Activated naive CD8-positive, alpha-beta T cell treated with anti-CD3 and anti-CD28 coated beads, Interleukin-2, amount 50 U/mL, for 24 hours (primary cell): ENCODE measurements around the gene RLN3.
"Not testable (repeated sequence)": the region's sequence is repeated elsewhere in the genome, so short reads cannot be mapped to it uniquely, and the experiment has no call there.

Experiments used
- ATAC-seq: fragments of 150-1000 bp; cut with Tn5 transposase; one replicate; pipeline ENCODE4 v1.10.0; 2021
- DNase-seq: peaks from one replicate; pipeline ENCODE4 v3.0.0; 2021
- H3K27ac Mint-ChIP-seq: one replicate; pipeline ENCODE4 v1.8.0; 2021; ENCODE audit warnings: mild to moderate bottlenecking, mixed read lengths
- H3K27me3 Mint-ChIP-seq: one replicate; pipeline ENCODE4 v1.8.0; 2021; ENCODE audit warnings: mixed read lengths
- H3K36me3 Mint-ChIP-seq: one replicate; pipeline ENCODE4 v1.8.0; 2021; ENCODE audit warnings: low read depth, mixed read lengths
- H3K4me1 Mint-ChIP-seq: one replicate; pipeline ENCODE4 v1.8.0; 2021; ENCODE audit warnings: mixed read lengths
- H3K4me3 Mint-ChIP-seq: one replicate; pipeline ENCODE4 v1.8.0; 2021; ENCODE audit warnings: mild to moderate bottlenecking, moderate library complexity, mixed read lengths
- H3K9me3 Mint-ChIP-seq: one replicate; pipeline ENCODE4 v1.8.0; 2021; ENCODE audit warnings: mixed read lengths

RLN3 gene

GRCh38 chr19:14002571-14003250, 25.2 kb upstream of the RLN3 start:
- Mint-ChIP-seq H3K9me3 (peaks cover 6% of the 10 kb centered on the region), H3K27ac (peak overlapping the region; percentile 93), H3K36me3 (peaks cover 25% of the 10 kb centered on the region), H3K27me3 (no peaks in the 10 kb centered on the region), H3K4me1 (peaks cover 59% of the 10 kb centered on the region), H3K4me3 (peak overlapping the region; percentile 59)
- ATAC-seq: no peak
- DNase-seq: peak; percentile 30

- H3K27ac Mint-ChIP-seq: peak overlapping the region; percentile 93
- H3K4me3 Mint-ChIP-seq: peak overlapping the region; percentile 59
- H3K27me3 Mint-ChIP-seq: no peaks in the 10 kb centered on the region
- DNase-seq: no peak
- H3K36me3 Mint-ChIP-seq: peaks cover 23% of the 10 kb centered on the region
- no peak for ATAC-seq
- H3K4me1 Mint-ChIP-seq: peaks cover 61% of the 10 kb centered on the region
- H3K9me3 Mint-ChIP-seq: peaks cover 6% of the 10 kb centered on the region
Measured at GRCh38 chr19:14003251-14004055, 24.5 kb upstream of the RLN3 start.

GRCh38 chr19:14004619-14005348, 23.2 kb upstream of the RLN3 start:
- peaks cover 61% of the 10 kb centered on the region for H3K4me1 Mint-ChIP-seq

GRCh38 chr19:14005349-14006084, 22.4 kb upstream of the RLN3 start:
- no peaks in the 10 kb centered on the region for H3K9me3 Mint-ChIP-seq
- peaks cover 7% of the 10 kb centered on the region for H3K36me3 Mint-ChIP-seq
- H3K27ac Mint-ChIP-seq: peak overlapping the region; percentile 92
- ATAC-seq: peak; percentile 41
- H3K4me3 Mint-ChIP-seq: peak overlapping the region; percentile 92
- peak; percentile 96 for DNase-seq
- no peaks in the 10 kb centered on the region for H3K27me3 Mint-ChIP-seq
- H3K4me1 Mint-ChIP-seq: peaks cover 54% of the 10 kb centered on the region

More at GRCh38 chr19:14004619-14005348, 23.2 kb upstream of the RLN3 start:
- Mint-ChIP-seq H3K36me3 (peaks cover 12% of the 10 kb centered on the region), H3K27me3 (no peaks in the 10 kb centered on the region), H3K4me3 (peak overlapping the region; percentile 92), H3K27ac (peak overlapping the region; percentile 92), H3K9me3 (no peaks in the 10 kb centered on the region)
- ATAC-seq (no peak), DNase-seq (no peak)

- Mint-ChIP-seq H3K9me3 (no peaks in the 10 kb centered on the region), H3K27me3 (no peaks in the 10 kb centered on the region), H3K36me3 (peaks cover 4% of the 10 kb centered on the region), H3K27ac (peak within 1 kb of the TSS; percentile 99), H3K4me1 (peaks cover 48% of the 10 kb centered on the region), H3K4me3 (peak within 1 kb of the TSS; percentile 92)
- peak; percentile 100 for DNase-seq
- peak; percentile 86 for ATAC-seq
Measured at GRCh38 chr19:14006085-14006765, 21.7 kb upstream of the RLN3 start, which contains the start of gene RFX1. Gene RFX1, minus strand, starts transcription at chr19:14006320. Its CDS starts 12,477 bp downstream, at chr19:13993843.

GRCh38 chr19:14006766-14007562, 21.0 kb upstream of the RLN3 start:
- H3K27ac Mint-ChIP-seq: peak overlapping the region; percentile 99
- peak; percentile 86 for DNase-seq
- H3K4me1 Mint-ChIP-seq: peaks cover 41% of the 10 kb centered on the region
- H3K36me3 Mint-ChIP-seq: peaks cover 4% of the 10 kb centered on the region
- peak overlapping the region; percentile 92 for H3K4me3 Mint-ChIP-seq
- no peaks in the 10 kb centered on the region for H3K27me3 Mint-ChIP-seq
- ATAC-seq: peak; percentile 17
- no peaks in the 10 kb centered on the region for H3K9me3 Mint-ChIP-seq

GRCh38 chr19:14012378-14012915, 15.5 kb upstream of the RLN3 start:
- Mint-ChIP-seq H3K9me3 (no peaks in the 10 kb centered on the region), H3K27me3 (no peaks in the 10 kb centered on the region), H3K27ac (no peak overlapping the region), H3K36me3 (no peaks in the 10 kb centered on the region), H3K4me3 (no peak overlapping the region), H3K4me1 (peaks cover 11% of the 10 kb centered on the region)
- DNase-seq (no peak), ATAC-seq (no peak)

GRCh38 chr19:14015524-14016035, 12.4 kb upstream of the RLN3 start:
- H3K4me3 Mint-ChIP-seq: no peak overlapping the region

GRCh38 chr19:14019100-14019499, 8.8 kb upstream of the RLN3 start:
- DNase-seq (no peak), ATAC-seq (no peak)
- Mint-ChIP-seq H3K4me1 (peaks cover 22% of the 10 kb centered on the region), H3K4me3 (no peak overlapping the region), H3K36me3 (no peaks in the 10 kb centered on the region), H3K27ac (no peak overlapping the region), H3K27me3 (no peaks in the 10 kb centered on the region), H3K9me3 (no peaks in the 10 kb centered on the region)

More at GRCh38 chr19:14015524-14016035, 12.4 kb upstream of the RLN3 start:
- H3K27ac Mint-ChIP-seq: peak overlapping the region; percentile 59
- H3K27me3 Mint-ChIP-seq: no peaks in the 10 kb centered on the region
- peaks cover 8% of the 10 kb centered on the region for H3K4me1 Mint-ChIP-seq
- DNase-seq (no peak), ATAC-seq (peak; percentile 46)
- no peaks in the 10 kb centered on the region for H3K36me3 Mint-ChIP-seq
- H3K9me3 Mint-ChIP-seq: no peaks in the 10 kb centered on the region

- H3K27ac Mint-ChIP-seq, H3K27me3 Mint-ChIP-seq, H3K36me3 Mint-ChIP-seq, DNase-seq, ATAC-seq, H3K4me3 Mint-ChIP-seq, H3K9me3 Mint-ChIP-seq: not testable (repeated sequence)
- H3K4me1 Mint-ChIP-seq: peaks cover 20% of the 10 kb centered on the region
Measured at GRCh38 chr19:14019739-14020138, 8.2 kb upstream of the RLN3 start.

GRCh38 chr19:14021474-14021873, 6.5 kb upstream of the RLN3 start:
- Mint-ChIP-seq H3K36me3 (no peaks in the 10 kb centered on the region), H3K27me3 (no peaks in the 10 kb centered on the region), H3K4me1 (peaks cover 13% of the 10 kb centered on the region), H3K9me3 (no peaks in the 10 kb centered on the region), H3K4me3 (no peak overlapping the region), H3K27ac (no peak overlapping the region)
- no peak for ATAC-seq
- DNase-seq: no peak

- ATAC-seq: no peak
- Mint-ChIP-seq H3K27me3 (no peaks in the 10 kb centered on the region), H3K4me1 (peaks cover 13% of the 10 kb centered on the region), H3K9me3 (no peaks in the 10 kb centered on the region), H3K27ac (no peak overlapping the region), H3K4me3 (no peak overlapping the region), H3K36me3 (no peaks in the 10 kb centered on the region)
- DNase-seq: no peak
Measured at GRCh38 chr19:14022469-14022868, 5.5 kb upstream of the RLN3 start.
